ENCODE measurements around the gene ARL13B.
"Not testable (repeated sequence)": the region's sequence is repeated elsewhere in the genome, so short reads cannot be mapped to it uniquely, and the experiment has no call there.

The ARL13B gene

GRCh38 chr3:94001191-94001590 is 21.2 kb downstream of the ARL13B start:
- no peak for DNase-seq (ENCODE audit: low read depth)

- DNase-seq (ENCODE audit: low read depth) = no peak
These were observed 22.0 kb downstream of the ARL13B start for GRCh38 chr3:94001827-94002495.

GRCh38 chr3:94004301-94004910 is 24.5 kb downstream of the ARL13B start:
- no peak for DNase-seq (ENCODE audit: low read depth)

- no peak for DNase-seq (ENCODE audit: low read depth)
These were observed 28.3 kb downstream of the ARL13B start for GRCh38 chr3:94008253-94008652.

DNA sequence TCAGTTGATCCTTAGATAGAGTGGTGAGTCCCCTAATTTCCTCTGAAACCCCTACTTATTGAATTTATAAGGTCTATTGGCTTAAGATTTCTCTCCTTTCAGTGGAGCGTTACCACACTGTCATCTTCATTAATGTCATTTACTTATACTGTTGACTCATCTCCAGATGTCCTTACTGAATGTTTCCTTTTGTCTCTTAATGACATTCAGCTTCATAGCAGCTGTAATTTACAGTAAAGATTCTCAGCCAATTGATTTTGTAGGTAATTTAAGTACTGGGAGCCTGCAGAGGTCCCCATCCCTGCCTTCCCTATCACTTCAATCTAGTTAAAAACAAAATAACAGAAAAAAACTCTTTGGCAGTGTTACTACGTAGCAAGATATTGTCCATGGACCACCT is 29.7 kb downstream of the ARL13B start:
- no peak for DNase-seq (ENCODE audit: low read depth)

DNA sequence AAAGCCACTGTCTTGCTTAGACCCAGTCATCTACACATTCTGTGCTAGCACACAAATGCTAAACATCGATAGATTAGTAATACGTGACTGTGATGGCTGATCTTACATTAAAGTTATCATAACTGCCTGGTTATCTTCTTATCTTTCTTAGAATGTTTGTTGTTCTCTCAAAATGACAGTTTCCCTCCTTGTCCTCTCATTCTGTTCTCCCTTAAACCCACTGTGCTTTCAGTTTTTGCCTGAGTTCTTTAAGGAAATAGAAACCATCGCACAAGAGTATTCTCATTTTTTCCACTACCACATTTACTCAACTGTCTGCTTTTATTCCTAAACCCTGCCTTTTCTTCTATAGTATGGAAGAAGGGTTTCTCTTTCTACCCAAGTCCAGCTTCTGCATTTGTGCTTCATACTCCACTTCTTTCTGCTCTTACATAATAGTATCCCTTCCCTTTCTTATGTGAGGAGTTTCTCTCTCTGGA is 31.3 kb downstream of the ARL13B start:
- no peak for DNase-seq (ENCODE audit: low read depth)

DNA sequence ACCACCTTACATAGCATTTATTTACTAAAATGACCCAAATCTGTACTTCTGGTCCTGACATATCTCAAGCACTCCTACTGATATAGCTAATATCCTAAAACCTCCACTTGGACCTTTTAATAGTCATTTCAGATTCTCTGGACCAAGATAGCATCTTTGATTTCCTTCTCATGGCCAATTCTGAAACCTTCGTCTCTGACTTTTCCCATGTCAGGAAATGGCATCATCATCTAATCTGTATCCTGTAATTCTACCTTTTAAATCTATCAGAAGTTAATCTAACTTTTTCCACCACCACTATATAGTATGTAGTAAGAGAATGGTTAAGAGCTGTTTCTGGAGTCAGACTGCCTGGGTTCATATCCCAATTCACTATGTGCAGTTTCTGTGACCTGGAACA is 32.2 kb downstream of the ARL13B start:
- DNase-seq (ENCODE audit: low read depth) = no peak

DNA sequence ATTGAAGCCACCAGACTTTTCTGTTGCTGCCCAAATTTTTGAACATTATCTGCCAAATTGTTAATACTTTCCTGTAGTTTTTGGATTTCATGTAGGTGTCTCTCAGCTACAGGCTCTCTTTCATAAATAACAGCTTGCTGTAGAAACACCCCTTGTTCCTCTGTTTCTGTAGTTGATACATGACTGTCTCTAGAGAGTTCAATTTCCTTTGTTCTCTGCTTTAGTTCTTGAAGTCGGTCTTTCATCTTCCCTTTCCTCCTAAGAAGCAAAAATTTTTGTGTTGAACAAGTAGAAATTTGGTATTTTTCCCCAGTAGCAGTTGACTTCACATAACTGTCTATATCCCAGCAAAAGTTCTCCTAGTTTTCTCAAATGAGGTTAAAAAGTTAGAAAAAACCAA is 35.1 kb downstream of the ARL13B start:
- no peak for DNase-seq (ENCODE audit: low read depth)

DNA sequence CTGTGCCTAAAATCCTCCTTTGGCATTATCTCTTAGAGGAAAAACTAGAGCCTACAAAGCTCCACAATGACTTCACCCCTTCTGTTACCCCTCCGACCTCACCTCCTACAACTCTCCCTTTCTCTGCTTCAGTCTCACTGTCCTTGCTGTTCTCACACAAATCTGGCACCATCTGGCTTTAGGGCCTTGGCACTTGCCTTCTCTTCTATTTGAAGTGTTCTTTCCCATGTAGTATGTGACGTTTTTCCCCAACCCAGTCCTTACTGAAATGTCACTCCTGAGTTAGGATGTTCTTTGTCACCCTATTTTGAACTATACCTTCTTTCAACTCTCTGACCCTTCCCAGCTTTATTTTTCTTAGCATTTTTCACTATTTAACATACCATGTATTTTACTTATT is 39.7 kb downstream of the ARL13B start:
- no peak for DNase-seq (ENCODE audit: low read depth)

GRCh38 chr3:94020293-94020692 is 40.3 kb downstream of the ARL13B start:
- no peak for DNase-seq (ENCODE audit: low read depth)

- no peak for DNase-seq (ENCODE audit: low read depth)
These were observed 44.4 kb downstream of the ARL13B start for GRCh38 chr3:94024385-94024784.

DNA sequence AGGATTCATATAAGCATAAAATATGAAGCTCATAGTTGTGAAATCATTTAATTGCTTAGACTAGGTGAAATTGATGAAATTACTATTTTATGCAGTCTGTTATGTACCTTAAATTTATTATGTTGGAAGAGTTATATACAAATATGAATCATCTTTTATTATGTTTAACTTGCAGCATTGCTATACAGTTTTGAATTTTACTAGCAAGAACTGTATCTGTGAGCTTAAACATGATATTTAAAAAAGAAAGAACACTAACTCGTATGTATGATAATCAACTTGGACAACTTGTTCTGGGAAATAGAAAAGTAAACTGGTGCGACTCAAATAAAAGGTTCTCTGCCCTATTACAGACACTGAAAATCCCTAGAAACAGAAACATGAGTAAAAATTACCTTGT is 46.7 kb downstream of the ARL13B start:
- no peak for DNase-seq (ENCODE audit: low read depth)

- DNase-seq (ENCODE audit: low read depth) = no peak
These were observed 48.3 kb downstream of the ARL13B start, which contains the start of gene STX19 for GRCh38 chr3:94028093-94028837. Gene STX19 (minus strand): TSS chr3:94028597. CDS start chr3:94015269, 13,328 bp downstream.

DNA sequence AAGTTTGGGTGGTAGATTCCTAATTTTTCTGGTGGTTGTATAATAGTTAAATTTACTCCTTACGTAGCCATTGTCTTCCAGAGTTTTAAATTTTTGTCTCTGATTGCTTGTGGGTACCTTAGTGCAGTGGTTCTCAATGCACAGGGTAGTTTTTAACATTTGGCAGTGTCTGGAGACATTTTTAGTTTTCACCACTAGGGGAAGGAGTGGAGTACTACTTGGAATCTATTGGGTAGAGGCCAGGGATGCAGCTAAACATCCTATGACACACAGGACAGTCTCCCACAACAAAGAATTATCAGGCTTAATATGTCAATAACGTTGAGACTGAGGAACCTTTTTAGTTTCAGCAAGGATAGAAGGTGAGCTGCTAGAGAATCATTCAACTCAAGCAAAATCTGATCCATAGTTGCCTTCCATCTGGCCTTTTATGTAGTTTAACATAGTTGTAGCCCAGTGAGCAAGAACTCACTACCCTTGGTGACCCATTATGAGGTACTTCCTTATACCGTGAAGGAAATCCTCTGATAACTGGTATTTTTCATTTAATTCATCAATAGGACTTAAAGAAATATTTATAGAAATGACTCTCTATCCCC is 57.1 kb downstream of the ARL13B start:
- no peak for DNase-seq (ENCODE audit: low read depth)

- no peak for DNase-seq (ENCODE audit: low read depth)
These were observed 63.3 kb downstream of the ARL13B start for GRCh38 chr3:94043285-94043684.

GRCh38 chr3:94044100-94044936 is 64.4 kb downstream of the ARL13B start:
- not testable (repeated sequence) for DNase-seq (ENCODE audit: low read depth)

GRCh38 chr3:94046533-94046932 is 66.6 kb downstream of the ARL13B start:
- no peak for DNase-seq (ENCODE audit: low read depth)

DNA sequence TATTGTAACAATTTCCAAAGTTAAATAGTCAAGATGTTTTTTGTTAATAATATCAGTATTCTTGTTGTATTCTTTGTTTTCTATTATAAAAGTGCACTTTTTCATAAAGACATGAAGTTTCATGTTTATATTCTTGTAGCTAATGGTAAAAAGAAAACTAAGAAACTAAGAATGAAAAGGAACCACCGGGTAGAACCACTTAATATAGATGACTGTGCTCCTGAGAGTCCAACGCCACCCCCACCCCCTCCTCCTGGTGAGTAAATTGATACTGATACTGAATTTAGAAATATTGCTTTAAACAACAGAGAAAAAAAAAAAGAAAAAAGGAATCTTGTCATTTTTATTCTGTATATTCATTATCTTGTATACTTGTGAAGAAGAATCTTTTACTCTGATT is 69.3 kb downstream of the ARL13B start:
- DNase-seq (ENCODE audit: low read depth) = no peak

GRCh38 chr3:94050546-94050945 is 70.6 kb downstream of the ARL13B start:
- no peak for DNase-seq (ENCODE audit: low read depth)

GRCh38 chr3:94061297-94061696 is 81.3 kb downstream of the ARL13B start:
- no peak for DNase-seq (ENCODE audit: low read depth)

DNA sequence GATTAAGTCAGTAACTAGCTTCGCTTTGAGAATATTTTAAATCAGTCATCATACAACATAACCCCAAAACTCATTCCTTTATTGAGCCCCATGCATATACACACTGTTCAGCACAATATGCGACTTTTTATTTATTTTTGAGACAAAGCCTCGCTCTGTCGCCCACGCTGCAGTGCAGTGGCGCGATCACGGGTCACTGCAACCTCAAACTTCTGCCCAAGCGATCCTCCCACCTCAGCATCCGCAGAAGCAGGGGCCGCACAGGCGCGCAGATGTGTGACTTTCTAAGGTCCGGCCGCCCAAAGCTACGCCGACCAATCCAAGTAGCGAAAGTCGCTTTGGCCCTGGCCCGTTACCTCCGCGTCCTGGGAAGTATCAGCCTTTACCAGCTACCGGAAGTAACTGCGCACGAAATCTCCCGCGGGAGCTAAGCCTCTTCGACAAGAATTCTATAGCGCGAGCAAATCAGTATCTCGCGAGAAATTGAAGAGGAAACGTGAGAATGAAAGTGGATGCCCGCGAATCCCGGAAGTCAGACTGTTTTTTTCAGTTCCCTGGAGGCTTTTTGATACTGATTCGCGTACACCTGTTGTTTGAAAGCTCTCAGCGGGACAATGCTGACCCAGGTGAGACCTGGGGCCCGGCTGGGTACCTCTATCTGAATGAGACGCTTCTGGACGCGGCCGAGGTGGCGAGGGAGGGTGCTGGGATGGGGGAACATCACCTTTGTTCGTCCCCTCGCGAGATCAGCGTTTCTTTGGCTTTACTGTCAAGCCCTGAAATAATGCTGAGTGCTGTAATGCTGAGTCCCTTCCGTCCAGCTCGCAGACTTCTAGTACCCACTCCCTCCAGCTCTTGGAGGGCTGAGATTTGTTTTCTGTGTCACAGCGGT is 82.8 kb downstream of the ARL13B start, which contains the start of the genes DHFR2 and NSUN3:
DHFR2 (minus strand) TSS at position 404 of the 892 bp plus-strand sequence. CDS start 1,405 bp downstream, outside the sequence.
NSUN3 (plus strand) TSS at position 549 of the 892 bp plus-strand sequence; CDS start at position 615, 66 bp downstream.
- DNase-seq (ENCODE audit: low read depth) = peak; percentile 76

Measured in activated T-cell treated with anti-CD3 and anti-CD28 coated beads for 24 hours (primary cell).